HepG2 (cell line): ENCODE data around the gene PPP2R1B. TPM values are rescaled to one million over a fixed set of nuclear protein-coding genes. Genes with fewer than 3 reads are reported as not detected.

Experiments
- ATF7 ChIP-seq, 2 experiments: fragments of 450-650 bp in 1 of 2; sonication (generic) in 1 of 2; formaldehyde crosslinking in 1 of 2; IDR thresholded peaks; 2 replicates each; pipeline versions ENCODE4 v1.4.0 to v1.6.1; 2016 to 2020; ENCODE audit warnings: antibody characterized with exemption in 1 of 2, mild to moderate bottlenecking in 1 of 2, missing genetic modification reagents in 1 of 2
- GATAD2A ChIP-seq: IDR thresholded peaks from 2 replicates; pipeline ENCODE4 v1.6.1; 2016
- GTF3A ChIP-seq: sonication (generic); formaldehyde crosslinking; conservative IDR thresholded peaks from 2 replicates; pipeline ENCODE4 v1.4.0; 2020; ENCODE audit warnings: mild to moderate bottlenecking, missing genetic modification reagents
- KDM5A ChIP-seq: fragments of 200-600 bp; sonication (generic); IDR thresholded peaks from 2 replicates; pipeline ENCODE4 v1.7.0; 2018; ENCODE audit warnings: antibody characterized with exemption, mild to moderate bottlenecking, low read length, borderline replicate concordance
- MYNN ChIP-seq: sonication (generic); formaldehyde crosslinking; IDR thresholded peaks from 2 replicates; pipeline ENCODE4 v1.4.0; 2020; ENCODE audit warnings: mild to moderate bottlenecking, low read depth, missing genetic modification reagents
- NR2C2 ChIP-seq: sonication (generic); formaldehyde crosslinking; IDR thresholded peaks from 2 replicates; pipeline ENCODE4 v1.4.0; 2020; ENCODE audit warnings: missing genetic modification reagents, mild to moderate bottlenecking, moderate library complexity, borderline replicate concordance
- SALL2 ChIP-seq: sonication (generic); formaldehyde crosslinking; IDR thresholded peaks from 2 replicates; pipeline ENCODE4 v1.8.1; 2023; ENCODE audit warnings: mild to moderate bottlenecking, missing genetic modification reagents, inconsistent platforms
- SIX4 ChIP-seq: sonication (generic); formaldehyde crosslinking; IDR thresholded peaks from 2 replicates; pipeline ENCODE4 v1.4.0; 2020; ENCODE audit warnings: missing genetic modification reagents
- SSRP1 ChIP-seq: IDR thresholded peaks from 2 replicates; pipeline ENCODE4 v1.6.1; 2016; ENCODE audit warnings: control low read depth
- THRA ChIP-seq: sonication (generic); formaldehyde crosslinking; IDR thresholded peaks from 2 replicates; pipeline ENCODE4 v1.4.0; 2020; ENCODE audit warnings: missing genetic modification reagents, borderline replicate concordance
- ZKSCAN5 ChIP-seq: sonication (generic); formaldehyde crosslinking; IDR thresholded peaks from 2 replicates; pipeline ENCODE4 v1.5.1; 2020; ENCODE audit warnings: mild to moderate bottlenecking, missing genetic modification reagents
- polyA plus RNA-seq, 8 experiments: library from polyadenylated mRNA; depleted of rRNA in 3 of 8; stranded (reverse) in 7 of 8; unstranded in 1 of 8; fragments of >200 nt; fragmentation: Illumina TruSeq in 4 of 8; extraction: Trizol in 4 of 8; gene quantifications; 2 replicates each; pipeline versions ENCODE4 v1.2.1 to v1.2.3, GENCODE V29; 2011 to 2016; ENCODE audit warnings: low read depth in 4 of 8, missing spikeins in 1 of 8, mixed read lengths in 1 of 8; ENCODE audit not compliant: insufficient read depth in 1 of 8
- total RNA-seq, 5 experiments: library from RNA; depleted of rRNA; stranded (reverse); fragments of >200 nt; fragmentation: Illumina TruSeq; extraction: Trizol; gene quantifications; 2 replicates each; pipeline ENCODE4 v1.2.3, GENCODE V29; 2016; ENCODE audit warnings: low read depth in 1 of 5
- TF ChIP-seq, protein P1 (sequence below): sonication (generic); formaldehyde crosslinking; IDR thresholded peaks from 2 replicates; pipeline ENCODE4 v1.5.0; 2020; ENCODE audit warnings: missing genetic modification reagents
- TF ChIP-seq, protein P2 (sequence below): sonication (generic); formaldehyde crosslinking; IDR thresholded peaks from 2 replicates; pipeline ENCODE4 v1.4.0; 2020; ENCODE audit warnings: missing genetic modification reagents, borderline replicate concordance
- TF ChIP-seq, protein P3 (sequence below): sonication (generic); formaldehyde crosslinking; IDR thresholded peaks from 2 replicates; pipeline ENCODE4 v1.8.1; 2023; ENCODE audit warnings: mild to moderate bottlenecking, moderate library complexity, missing genetic modification reagents
- TF ChIP-seq, protein P4 (sequence below): sonication (generic); formaldehyde crosslinking; IDR thresholded peaks from 2 replicates; pipeline ENCODE4 v1.4.0; 2020; ENCODE audit warnings: missing genetic modification reagents

Gene PPP2R1B
- total and polyA plus RNA-seq, 2 of the 13 experiments (the other 11 are each of a cell fraction or from before 2014, with no cell fraction given): 22.1 to 56.8 TPM

GRCh38 chr11:111726301-111726713 lies 39.9 kb downstream of the PPP2R1B start (continued):
- TF ChIP-seq THRA (CRISPR knock-in tag) (no peak), ZKSCAN5 (CRISPR knock-in tag) (no peak), NR2C2 (peak; percentile 76), ATF7 (IDR thresholded peaks at IDR 0.05) (no peak), ATF7 (CRISPR knock-in tag; IDR thresholded peaks at IDR 0.05) (no peak), GTF3A (CRISPR knock-in tag) (no peak), SIX4 (CRISPR knock-in tag) (no peak), KDM5A (no peak), SSRP1 (CRISPR knock-in tag) (no peak), SALL2 (CRISPR knock-in tag) (no peak), GATAD2A (peak; percentile 98), MYNN (CRISPR knock-in tag) (no peak)
- TF ChIP-seq, protein P1, sequence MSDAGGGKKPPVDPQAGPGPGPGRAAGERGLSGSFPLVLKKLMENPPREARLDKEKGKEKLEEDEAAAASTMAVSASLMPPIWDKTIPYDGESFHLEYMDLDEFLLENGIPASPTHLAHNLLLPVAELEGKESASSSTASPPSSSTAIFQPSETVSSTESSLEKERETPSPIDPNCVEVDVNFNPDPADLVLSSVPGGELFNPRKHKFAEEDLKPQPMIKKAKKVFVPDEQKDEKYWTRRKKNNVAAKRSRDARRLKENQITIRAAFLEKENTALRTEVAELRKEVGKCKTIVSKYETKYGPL: no peak
- TF ChIP-seq, protein P2, sequence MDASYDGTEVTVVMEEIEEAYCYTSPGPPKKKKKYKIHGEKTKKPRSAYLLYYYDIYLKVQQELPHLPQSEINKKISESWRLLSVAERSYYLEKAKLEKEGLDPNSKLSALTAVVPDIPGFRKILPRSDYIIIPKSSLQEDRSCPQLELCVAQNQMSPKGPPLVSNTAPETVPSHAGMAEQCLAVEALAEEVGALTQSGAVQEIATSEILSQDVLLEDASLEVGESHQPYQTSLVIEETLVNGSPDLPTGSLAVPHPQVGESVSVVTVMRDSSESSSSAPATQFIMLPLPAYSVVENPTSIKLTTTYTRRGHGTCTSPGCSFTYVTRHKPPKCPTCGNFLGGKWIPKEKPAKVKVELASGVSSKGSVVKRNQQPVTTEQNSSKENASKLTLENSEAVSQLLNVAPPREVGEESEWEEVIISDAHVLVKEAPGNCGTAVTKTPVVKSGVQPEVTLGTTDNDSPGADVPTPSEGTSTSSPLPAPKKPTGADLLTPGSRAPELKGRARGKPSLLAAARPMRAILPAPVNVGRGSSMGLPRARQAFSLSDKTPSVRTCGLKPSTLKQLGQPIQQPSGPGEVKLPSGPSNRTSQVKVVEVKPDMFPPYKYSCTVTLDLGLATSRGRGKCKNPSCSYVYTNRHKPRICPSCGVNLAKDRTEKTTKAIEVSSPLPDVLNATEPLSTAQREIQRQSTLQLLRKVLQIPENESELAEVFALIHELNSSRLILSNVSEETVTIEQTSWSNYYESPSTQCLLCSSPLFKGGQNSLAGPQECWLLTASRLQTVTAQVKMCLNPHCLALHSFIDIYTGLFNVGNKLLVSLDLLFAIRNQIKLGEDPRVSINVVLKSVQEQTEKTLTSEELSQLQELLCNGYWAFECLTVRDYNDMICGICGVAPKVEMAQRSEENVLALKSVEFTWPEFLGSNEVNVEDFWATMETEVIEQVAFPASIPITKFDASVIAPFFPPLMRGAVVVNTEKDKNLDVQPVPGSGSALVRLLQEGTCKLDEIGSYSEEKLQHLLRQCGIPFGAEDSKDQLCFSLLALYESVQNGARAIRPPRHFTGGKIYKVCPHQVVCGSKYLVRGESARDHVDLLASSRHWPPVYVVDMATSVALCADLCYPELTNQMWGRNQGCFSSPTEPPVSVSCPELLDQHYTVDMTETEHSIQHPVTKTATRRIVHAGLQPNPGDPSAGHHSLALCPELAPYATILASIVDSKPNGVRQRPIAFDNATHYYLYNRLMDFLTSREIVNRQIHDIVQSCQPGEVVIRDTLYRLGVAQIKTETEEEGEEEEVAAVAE (CRISPR knock-in tag): no peak
- TF ChIP-seq, protein P3, sequence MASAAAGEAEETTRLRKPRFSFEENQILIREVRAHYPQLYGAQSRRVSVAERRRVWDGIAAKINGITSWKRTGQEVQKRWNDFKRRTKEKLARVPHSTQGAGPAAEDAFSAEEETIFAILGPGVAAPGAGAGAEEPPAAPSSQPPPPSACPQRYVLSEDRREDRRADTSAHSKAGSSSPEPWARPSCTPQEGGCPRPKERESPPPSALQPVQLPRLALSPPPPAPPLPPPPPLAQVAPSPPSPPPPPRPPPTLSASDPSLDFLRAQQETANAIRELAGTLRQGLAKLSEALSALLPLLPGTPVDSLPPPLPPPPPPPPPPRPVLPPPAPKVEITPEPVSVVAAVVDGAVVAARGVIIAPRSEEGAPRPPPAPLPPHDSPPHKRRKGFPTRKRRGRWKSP: peak; percentile 40; the same call in 1 of the 2 replicates
- TF ChIP-seq, protein P4, sequence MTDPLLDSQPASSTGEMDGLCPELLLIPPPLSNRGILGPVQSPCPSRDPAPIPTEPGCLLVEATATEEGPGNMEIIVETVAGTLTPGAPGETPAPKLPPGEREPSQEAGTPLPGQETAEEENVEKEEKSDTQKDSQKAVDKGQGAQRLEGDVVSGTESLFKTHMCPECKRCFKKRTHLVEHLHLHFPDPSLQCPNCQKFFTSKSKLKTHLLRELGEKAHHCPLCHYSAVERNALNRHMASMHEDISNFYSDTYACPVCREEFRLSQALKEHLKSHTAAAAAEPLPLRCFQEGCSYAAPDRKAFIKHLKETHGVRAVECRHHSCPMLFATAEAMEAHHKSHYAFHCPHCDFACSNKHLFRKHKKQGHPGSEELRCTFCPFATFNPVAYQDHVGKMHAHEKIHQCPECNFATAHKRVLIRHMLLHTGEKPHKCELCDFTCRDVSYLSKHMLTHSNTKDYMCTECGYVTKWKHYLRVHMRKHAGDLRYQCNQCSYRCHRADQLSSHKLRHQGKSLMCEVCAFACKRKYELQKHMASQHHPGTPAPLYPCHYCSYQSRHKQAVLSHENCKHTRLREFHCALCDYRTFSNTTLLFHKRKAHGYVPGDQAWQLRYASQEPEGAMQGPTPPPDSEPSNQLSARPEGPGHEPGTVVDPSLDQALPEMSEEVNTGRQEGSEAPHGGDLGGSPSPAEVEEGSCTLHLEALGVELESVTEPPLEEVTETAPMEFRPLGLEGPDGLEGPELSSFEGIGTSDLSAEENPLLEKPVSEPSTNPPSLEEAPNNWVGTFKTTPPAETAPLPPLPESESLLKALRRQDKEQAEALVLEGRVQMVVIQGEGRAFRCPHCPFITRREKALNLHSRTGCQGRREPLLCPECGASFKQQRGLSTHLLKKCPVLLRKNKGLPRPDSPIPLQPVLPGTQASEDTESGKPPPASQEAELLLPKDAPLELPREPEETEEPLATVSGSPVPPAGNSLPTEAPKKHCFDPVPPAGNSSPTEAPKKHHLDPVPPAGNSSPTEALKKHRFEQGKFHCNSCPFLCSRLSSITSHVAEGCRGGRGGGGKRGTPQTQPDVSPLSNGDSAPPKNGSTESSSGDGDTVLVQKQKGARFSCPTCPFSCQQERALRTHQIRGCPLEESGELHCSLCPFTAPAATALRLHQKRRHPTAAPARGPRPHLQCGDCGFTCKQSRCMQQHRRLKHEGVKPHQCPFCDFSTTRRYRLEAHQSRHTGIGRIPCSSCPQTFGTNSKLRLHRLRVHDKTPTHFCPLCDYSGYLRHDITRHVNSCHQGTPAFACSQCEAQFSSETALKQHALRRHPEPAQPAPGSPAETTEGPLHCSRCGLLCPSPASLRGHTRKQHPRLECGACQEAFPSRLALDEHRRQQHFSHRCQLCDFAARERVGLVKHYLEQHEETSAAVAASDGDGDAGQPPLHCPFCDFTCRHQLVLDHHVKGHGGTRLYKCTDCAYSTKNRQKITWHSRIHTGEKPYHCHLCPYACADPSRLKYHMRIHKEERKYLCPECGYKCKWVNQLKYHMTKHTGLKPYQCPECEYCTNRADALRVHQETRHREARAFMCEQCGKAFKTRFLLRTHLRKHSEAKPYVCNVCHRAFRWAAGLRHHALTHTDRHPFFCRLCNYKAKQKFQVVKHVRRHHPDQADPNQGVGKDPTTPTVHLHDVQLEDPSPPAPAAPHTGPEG (CRISPR knock-in tag): no peak
